ENCODE data around the gene NUP98. TPM values are rescaled to one million over a fixed set of nuclear protein-coding genes. Genes with fewer than 3 reads are reported as not detected.

The NUP98 gene
- total and polyA plus RNA-seq, 2 donors (not counting 3 experiments of a cell fraction or from before 2014, with no cell fraction given): 92.7 to 169 TPM

- CTCF ChIA-PET: interaction anchor here (1.4 kb wide), 1 partner anchor 256 kb away, joined by 3 read pairs; no protein-coding TSS in a partner anchor
- Histone ChIP-seq H3K9me3 (replicated peaks; ENCODE audit: control insufficient read depth, insufficient read depth, low read length) (no peaks in the 10 kb centered on the region), H3K36me3 (ENCODE audit: control insufficient read depth in 2 of 2, extremely low read depth in 1 of 2, insufficient read depth in 2 of 2, low read length in 2 of 2) (peaks cover 0 to 10% of the 10 kb centered on the region in 2 experiments), H3K4me2 (ENCODE audit: insufficient read depth, low read length) (no peak overlapping the region), H2AFZ (ENCODE audit: low read depth, low read length) (no peak overlapping the region), H3K27ac (ENCODE audit: insufficient read depth, low read depth, low read length) (no peak overlapping the region), H4K20me1 (replicated peaks; ENCODE audit: control insufficient read depth, extremely low read depth, insufficient read depth, low read length) (no peaks in the 10 kb centered on the region), H3K9ac (replicated peaks; ENCODE audit: extremely low read depth, insufficient read depth, low read length) (no peak overlapping the region), H3K4me1 (ENCODE audit: control insufficient read depth, extremely low read depth, insufficient read depth, low read length) (no peaks in the 10 kb centered on the region), H3K9me1 (replicated peaks; ENCODE audit: control insufficient read depth, extremely low read depth, insufficient read depth, low read length) (no peaks in the 10 kb centered on the region), H3K79me2 (ENCODE audit: control insufficient read depth, insufficient read depth, low read length) (no peaks in the 10 kb centered on the region), H3K4me3 (replicated peaks in 1 of 3; ENCODE audit: insufficient read depth in 1 of 3, low read depth in 1 of 3, low read length in 3 of 3) (no peak overlapping the region), H3K27me3 (ENCODE audit: control insufficient read depth in 2 of 2, insufficient read depth in 2 of 2, low read length in 2 of 2) (no peaks in the 10 kb centered on the region)
- no TSS peak for BruUV-seq (replicated peaks)
- DNase-seq (ENCODE audit: low read depth, low spot score) (no peak), FAIRE-seq (no peak)
- intact Hi-C loops (cut with micrococcal nuclease) (no loop called here), dilution Hi-C loops (cut with MboI; ENCODE audit: extremely low pct_ligation_motif_present, low sequenced_read_pairs) (no loop called here)
- TF ChIP-seq FOS (IDR thresholded peaks at IDR 0.05; ENCODE audit: borderline replicate concordance, insufficient read depth, low read length) (no peak), EZH2 (IDR thresholded peaks at IDR 0.05; ENCODE audit: borderline replicate concordance, low read depth, low read length, severe bottlenecking) (no peak), MAX (IDR thresholded peaks at IDR 0.05; ENCODE audit: insufficient read depth, insufficient read length) (no peak), CTCF (IDR thresholded peaks at IDR 0.05; ENCODE audit: extremely low read depth in 1 of 2, insufficient read depth in 1 of 2, low read depth in 1 of 2, low read length in 2 of 2) (no peak), POLR2A (IDR thresholded peaks at IDR 0.05; ENCODE audit: low read depth, low read length) (no peak), JUN (IDR thresholded peaks at IDR 0.05; ENCODE audit: borderline replicate concordance, insufficient read depth, insufficient read length, low read depth) (no peak), MYC (IDR thresholded peaks at IDR 0.05; ENCODE audit: low read depth, low read length) (no peak), POLR2AphosphoS5 (IDR thresholded peaks at IDR 0.05; ENCODE audit: insufficient read depth, low read depth, low read length) (no peak)
- POLR2A ChIA-PET: no interaction called here
These were observed 133.2 kb downstream of the NUP98 start for GRCh38 chr11:3664032-3664630.

Measured in endothelial cell of umbilical vein (primary cell).